IMR-90 (cell line): ENCODE measurements around the gene RAB30. TPM values are rescaled to one million over a fixed set of nuclear protein-coding genes. Genes with fewer than 3 reads are reported as not detected.

Experiments used
- ATAC-seq: fragments of 200-7000 bp; cut with Tn5 transposase; 2 replicates; pipeline ENCODE4 v1.9.1; 2020; ENCODE audit warnings: low read depth, mild to moderate bottlenecking, moderate library complexity
- BruUV-seq: library from RNA; stranded (reverse); fragments of 400-500 nt; replicated peaks from 2 replicates; lab custom pipeline; 2021; lab: Mats Ljungman, UMichigan
- CTCF ChIA-PET: fragments of 300-600 bp; formaldehyde crosslinking; extraction: SDS; loops from one replicate; lab custom pipeline; 2021; ENCODE audit warnings: antibody characterized with exemption; lab: Yijun Ruan, JAX
- POLR2A ChIA-PET: fragments of 300-600 bp; sonication (Branson Sonifier 250); formaldehyde crosslinking; loops from one replicate; lab custom pipeline; 2022; ENCODE audit warnings: antibody characterized with exemption; ENCODE audit not compliant: unreplicated experiment; lab: Charles Lee
- DNase-seq: peaks from one replicate; pipeline ENCODE4 v3.0.0; 2013
- H2AFZ ChIP-seq: replicated peaks from 2 replicates; pipeline ENCODE3; 2013; ENCODE audit warnings: low read length, mild to moderate bottlenecking; ENCODE audit not compliant: poor library complexity
- H2AK5ac ChIP-seq: 2 replicates; pipeline ENCODE4 v1.6.1; 2013; ENCODE audit warnings: low read depth, low read length, inconsistent platforms
- H2AK9ac ChIP-seq: replicated peaks from 2 replicates; pipeline ENCODE3; 2013; ENCODE audit warnings: mild to moderate bottlenecking, low read depth, low read length, moderate library complexity; ENCODE audit not compliant: poor library complexity
- H2BK120ac ChIP-seq: 2 replicates; pipeline ENCODE4 v1.6.1; 2013; ENCODE audit warnings: low read depth, low read length, inconsistent platforms
- H2BK15ac ChIP-seq: 3 replicates; pipeline ENCODE4 v1.6.1; 2013; ENCODE audit warnings: low read depth, low read length, inconsistent platforms
- H2BK20ac ChIP-seq: 2 replicates; pipeline ENCODE4 v1.6.1; 2013; ENCODE audit warnings: low read depth, mild to moderate bottlenecking, inconsistent platforms, low read length, moderate library complexity
- H2BK5ac ChIP-seq: 2 replicates; pipeline ENCODE4 v1.6.1; 2013; ENCODE audit warnings: mild to moderate bottlenecking, low read depth, low read length, inconsistent platforms; ENCODE audit not compliant: poor library complexity, severe bottlenecking
- H3K14ac ChIP-seq: replicated peaks from 2 replicates; pipeline ENCODE4 v1.6.1; 2013; ENCODE audit warnings: low read depth, low read length, inconsistent platforms
- H3K18ac ChIP-seq: 2 replicates; pipeline ENCODE4 v1.6.1; 2013; ENCODE audit warnings: low read depth, low read length, control low read depth
- H3K23ac ChIP-seq: 2 replicates; pipeline ENCODE4 v1.6.1; 2013; ENCODE audit warnings: low read depth, low read length, inconsistent platforms
- H3K27ac ChIP-seq: 2 replicates; pipeline ENCODE4 v1.5.1; 2013; ENCODE audit warnings: mild to moderate bottlenecking, control low read depth, low read length; ENCODE audit not compliant: insufficient read depth
- H3K27me3 ChIP-seq: 2 replicates; pipeline ENCODE4 v1.6.1; 2013; ENCODE audit warnings: low read length; ENCODE audit not compliant: control insufficient read depth, insufficient read depth
- H3K36me3 ChIP-seq: 2 replicates; pipeline ENCODE4 v1.6.1; 2013; ENCODE audit warnings: low read length, mixed read lengths; ENCODE audit not compliant: control insufficient read depth, insufficient read depth
- H3K4ac ChIP-seq: 2 replicates; pipeline ENCODE4 v1.6.1; 2013; ENCODE audit warnings: low read depth, low read length, inconsistent platforms
- H3K4me1 ChIP-seq: 2 replicates; pipeline ENCODE4 v1.6.1; 2013; ENCODE audit warnings: low read length, mixed read lengths; ENCODE audit not compliant: control insufficient read depth, insufficient read depth
- H3K4me2 ChIP-seq: 2 replicates; pipeline ENCODE4 v1.6.1; 2013; ENCODE audit warnings: low read depth, mild to moderate bottlenecking, control low read depth, low read length, moderate library complexity
- H3K4me3 ChIP-seq: 2 replicates; pipeline ENCODE4 v1.5.1; 2013; ENCODE audit warnings: low read depth, mild to moderate bottlenecking, control low read depth, low read length, moderate library complexity; ENCODE audit not compliant: insufficient read depth
- H3K56ac ChIP-seq: 2 replicates; pipeline ENCODE4 v1.6.1; 2013; ENCODE audit warnings: low read length, inconsistent platforms; ENCODE audit not compliant: insufficient read depth; ENCODE audit errors: extremely low read depth
- H3K79me1 ChIP-seq, 2 experiments: 2 replicates each; pipeline ENCODE4 v1.6.1; 2013; ENCODE audit warnings: low read length in 2 of 2, inconsistent platforms in 1 of 2, low read depth in 1 of 2
- H3K9ac ChIP-seq: 2 replicates; pipeline ENCODE4 v1.6.1; 2013; ENCODE audit warnings: low read depth, low read length, control low read depth
- H3K9me1 ChIP-seq: 2 replicates; pipeline ENCODE4 v1.6.1; 2013; ENCODE audit warnings: low read length, inconsistent platforms; ENCODE audit not compliant: insufficient read depth
- H3K9me3 ChIP-seq: 2 replicates; pipeline ENCODE4 v1.6.1; 2013; ENCODE audit warnings: low read length; ENCODE audit not compliant: control insufficient read depth, insufficient read depth
- H4K20me1 ChIP-seq: 2 replicates; pipeline ENCODE4 v1.6.1; 2013; ENCODE audit warnings: low read length, inconsistent platforms; ENCODE audit not compliant: insufficient read depth
- H4K5ac ChIP-seq: 2 replicates; pipeline ENCODE4 v1.6.1; 2013; ENCODE audit warnings: mild to moderate bottlenecking, low read depth, low read length, control low read depth
- H4K8ac ChIP-seq, 2 experiments: 2 replicates each; pipeline ENCODE4 v1.6.1; 2013; ENCODE audit warnings: low read depth in 2 of 2, low read length in 2 of 2, control low read depth in 1 of 2, inconsistent platforms in 1 of 2
- H4K91ac ChIP-seq: 2 replicates; pipeline ENCODE4 v1.6.1; 2013; ENCODE audit warnings: low read depth, low read length, inconsistent platforms; ENCODE audit not compliant: insufficient read depth
- CHD1 ChIP-seq: IDR thresholded peaks from 2 replicates; pipeline ENCODE4 v1.6.1; 2012; ENCODE audit warnings: low read depth, low read length, improper control_type of control experiment
- FOS ChIP-seq: fragments of 150-350 bp; IDR thresholded peaks from 2 replicates; pipeline ENCODE4 v1.6.1; 2016; ENCODE audit warnings: low read depth, low read length
- MAZ ChIP-seq: IDR thresholded peaks from 2 replicates; pipeline ENCODE4 v1.6.1; 2012; ENCODE audit warnings: low read depth, mild to moderate bottlenecking, low read length, improper control_type of control experiment, moderate library complexity, borderline replicate concordance
- MXI1 ChIP-seq: IDR thresholded peaks from 2 replicates; pipeline ENCODE4 v1.6.1; 2012; ENCODE audit warnings: low read depth, mild to moderate bottlenecking, low read length, moderate library complexity, borderline replicate concordance
- SMC3 ChIP-seq: fragments of 150-350 bp; IDR thresholded peaks from 2 replicates; pipeline ENCODE4 v1.6.1; 2016; ENCODE audit warnings: low read depth, mild to moderate bottlenecking, antibody characterized with exemption, low read length, moderate library complexity
- WGBS, 2 experiments: methylation state at CpG; one replicate each; pipeline versions ENCODE4 v1.1.5 to v1.1.7; 2013; ENCODE audit warnings: missing lambda C conversion rate in 2 of 2; ENCODE audit not compliant: insufficient read length in 1 of 2; ENCODE audit errors: extremely low coverage in 2 of 2; 5-methylcytosine and 5-hydroxymethylcytosine counted together
- dilution Hi-C: fragments of 300-500 bp; cut with HindIII; formaldehyde crosslinking; loops from one replicate; pipeline ENCODE4 v1.14.3; 2018; ENCODE audit warnings: low sequenced_read_pairs; ENCODE audit not compliant: unreplicated experiment
- in situ Hi-C: fragments of 300-500 bp; cut with MboI; formaldehyde crosslinking; loops from 3 replicates; pipeline ENCODE4 v1.14.3; 2019; ENCODE audit warnings: low sequenced_read_pairs, inconsistent platforms, mixed read lengths
- intact Hi-C: fragments of 100-400 bp; cut with micrococcal nuclease; formaldehyde crosslinking; loops from 2 replicates; pipeline ENCODE4 v1.10.0; 2022
- polyA plus RNA-seq, 3 experiments: library from polyadenylated mRNA; depleted of rRNA; stranded (reverse); fragments of >200 nt; gene quantifications; 2 replicates each; pipeline ENCODE4 v1.2.3, GENCODE V29; 2012; ENCODE audit warnings: low replicate concordance in 1 of 3
- total RNA-seq: library from RNA; depleted of rRNA; stranded (reverse); fragments of >200 nt; gene quantifications from 2 replicates; pipeline ENCODE4 v1.2.3, GENCODE V29; 2012

The RAB30 gene
- total and polyA plus RNA-seq, 2 of the 4 experiments (the other 2 are of a cell fraction), result 7.2 to 25.6 TPM

GRCh38 chr11:83063073-83063754 lies 8.5 kb downstream of the RAB30 start (continued):
- TF ChIP-seq MAZ, result no peak

GRCh38 chr11:83061883-83062282 lies 9.8 kb downstream of the RAB30 start:
- no CpG with 5 or more reads among the region's 4 CpGs for WGBS, 2 experiments
- Histone ChIP-seq H3K27me3 (no peaks in the 10 kb centered on the region), H3K9me1 (peaks cover 3% of the 10 kb centered on the region), H4K8ac (no peak overlapping the region), H3K9ac (no peak overlapping the region), H3K4ac (no peak overlapping the region), H3K56ac (no peak overlapping the region), H3K9me3 (no peaks in the 10 kb centered on the region), H2BK15ac (no peak overlapping the region), H4K91ac (no peak overlapping the region), H2AK5ac (no peak overlapping the region), H3K79me1 (peaks cover 11 to 34% of the 10 kb centered on the region in 2 experiments), H3K18ac (no peak overlapping the region), H3K27ac (no peak overlapping the region), H2BK120ac (no peak overlapping the region), H4K20me1 (0 out of 2 replicates have a peak, but pooled peaks cover 5% of the 10 kb centered on the region), H2BK5ac (no peak overlapping the region), H3K23ac (no peak overlapping the region), H3K4me2 (no peak overlapping the region), H2AK9ac (no peak overlapping the region), H2BK20ac (no peak overlapping the region), H3K14ac (no peak overlapping the region), H3K4me1 (no peaks in the 10 kb centered on the region), H3K36me3 (no peaks in the 10 kb centered on the region), H2AFZ (no peak overlapping the region), H4K5ac (no peak overlapping the region), H3K4me3 (no peak overlapping the region)
- intact Hi-C loops (no loop called here), in situ Hi-C loops (no loop called here), dilution Hi-C loops (loop anchor here (25.0 kb wide), 1 partner anchor 100 kb away; the partner anchor contains the start of gene PCF11)
- POLR2A ChIA-PET, result no interaction called here
- CTCF ChIA-PET, result interaction anchor here (1.3 kb wide), 1 partner anchor 10 kb away, joined by 3 read pairs; no protein-coding TSS in a partner anchor
- no TSS peak for BruUV-seq
- no peak for ATAC-seq
- TF ChIP-seq SMC3, result no peak
- TF ChIP-seq CHD1, result no peak
- no peak for TF ChIP-seq MXI1
- no peak for TF ChIP-seq FOS
- no peak for DNase-seq
